Subcutaneous abdominal adipose tissue (tissue), 5 donors: ENCODE measurements around the gene ICA1.

ENCODE experiments used
- H3K27ac ChIP-seq: one replicate; pipeline ENCODE4 v1.7.0; 2013; ENCODE audit warnings: low read depth, mild to moderate bottlenecking, inconsistent platforms, low read length, moderate library complexity
- H3K27me3 ChIP-seq, 5 donors: one replicate each; pipeline ENCODE4 v1.7.0; 2013; ENCODE audit warnings: low read length in 5 of 5, inconsistent platforms in 1 of 5; ENCODE audit not compliant: control insufficient read depth in 5 of 5, insufficient read depth in 4 of 5
- H3K36me3 ChIP-seq, 5 donors: one replicate each; pipeline ENCODE4 v1.7.0; 2013; ENCODE audit warnings: low read length in 5 of 5; ENCODE audit not compliant: control insufficient read depth in 5 of 5, insufficient read depth in 5 of 5
- H3K4me1 ChIP-seq, 5 donors: one replicate each; pipeline ENCODE4 v1.7.0; 2013; ENCODE audit warnings: low read length in 5 of 5, mild to moderate bottlenecking in 3 of 5, moderate library complexity in 1 of 5; ENCODE audit not compliant: control insufficient read depth in 5 of 5, insufficient read depth in 5 of 5
- H3K4me3 ChIP-seq, 5 donors: one replicate each; pipeline ENCODE4 v1.7.0; 2013; ENCODE audit warnings: low read length in 5 of 5, low read depth in 1 of 5
- H3K9ac ChIP-seq, 5 donors: one replicate each; pipeline ENCODE4 v1.7.0; 2013; ENCODE audit warnings: low read length in 5 of 5, mild to moderate bottlenecking in 4 of 5, moderate library complexity in 3 of 5
- H3K9me3 ChIP-seq, 5 donors: one replicate each; pipeline ENCODE4 v1.7.0; 2013; ENCODE audit warnings: low read length in 5 of 5; ENCODE audit not compliant: control insufficient read depth in 5 of 5
- donor health status: healthy.
- donor health status: healthy.
- donor health status: healthy.
- donor health status: healthy.
- donor health status: healthy.

Gene ICA1

DNA sequence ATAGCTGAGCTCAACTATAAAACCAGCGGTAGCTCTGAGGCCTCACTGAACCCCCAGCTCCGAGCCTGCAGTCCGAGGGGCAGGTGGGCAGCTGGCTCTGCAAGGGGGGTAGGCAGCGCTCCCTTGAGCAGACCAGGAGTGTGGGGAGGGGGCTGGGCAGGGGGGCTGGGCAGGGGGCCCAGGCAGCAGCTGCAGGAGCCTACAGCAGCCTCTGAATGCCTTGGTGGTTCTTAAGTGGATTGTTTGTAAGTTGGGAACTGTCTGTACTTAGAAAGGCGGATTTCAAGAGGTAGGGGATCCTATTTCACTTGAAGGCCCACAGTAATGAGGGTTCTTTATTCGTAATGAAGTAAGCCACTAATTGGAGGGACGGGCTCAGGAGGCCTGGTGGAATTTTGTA, 72.3 kb downstream of the ICA1 start:
- H3K27ac ChIP-seq: peak overlapping the region; percentile 62
- peaks cover 0 to 34% (median 26%) of the 10 kb centered on the region in 5 donors for H3K4me1 ChIP-seq
- no peaks in the 10 kb centered on the region for H3K9me3 ChIP-seq
- H3K9ac ChIP-seq: peak overlapping the region in 1 of 5 donors; percentile 49
- no peak overlapping the region for H3K4me3 ChIP-seq
- no peaks in the 10 kb centered on the region for H3K27me3 ChIP-seq
- no peaks in the 10 kb centered on the region for H3K36me3 ChIP-seq

DNA sequence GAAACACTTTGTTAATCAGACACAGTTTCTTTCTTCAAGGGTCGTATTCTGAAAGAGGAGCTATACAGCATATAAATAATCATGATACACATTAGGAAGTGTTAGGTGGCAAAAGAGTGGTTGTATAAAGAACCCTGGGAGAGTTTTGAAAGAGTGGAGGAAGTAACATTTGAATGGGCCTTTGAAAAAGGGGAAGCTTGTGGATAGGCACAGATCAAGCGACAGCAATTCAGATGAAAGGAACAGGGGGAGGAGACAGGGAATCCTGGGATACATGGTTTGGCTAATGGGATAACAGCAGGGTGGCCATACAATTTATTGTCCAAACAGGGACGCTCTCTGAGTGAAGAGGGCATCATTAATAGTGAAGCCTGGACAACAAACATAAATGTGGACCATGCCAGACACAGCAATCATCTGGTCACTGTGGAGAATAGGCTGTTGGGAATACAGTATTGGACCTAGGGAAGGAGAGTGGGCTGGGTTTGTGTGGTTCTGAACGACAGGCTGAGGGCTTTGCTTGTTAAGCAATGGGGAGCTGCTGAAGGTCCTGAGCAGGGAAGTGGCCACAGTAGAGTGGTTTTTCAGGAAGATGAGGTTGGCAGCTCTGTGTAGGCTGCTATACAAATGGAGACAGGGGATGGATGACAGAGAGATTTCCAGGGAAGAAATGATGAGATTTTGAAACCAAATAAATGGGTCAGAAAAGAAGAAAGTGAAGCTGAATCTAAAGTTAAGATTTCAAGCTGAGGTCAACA, 75.9 kb downstream of the ICA1 start:
- no peaks in the 10 kb centered on the region for H3K27me3 ChIP-seq
- peaks cover 0 to 16% (median 14%) of the 10 kb centered on the region in 5 donors for H3K4me1 ChIP-seq
- H3K4me3 ChIP-seq: no peak overlapping the region
- H3K9ac ChIP-seq: no peak overlapping the region
- no peaks in the 10 kb centered on the region for H3K9me3 ChIP-seq
- H3K36me3 ChIP-seq: no peaks in the 10 kb centered on the region
- no peak overlapping the region for H3K27ac ChIP-seq

DNA sequence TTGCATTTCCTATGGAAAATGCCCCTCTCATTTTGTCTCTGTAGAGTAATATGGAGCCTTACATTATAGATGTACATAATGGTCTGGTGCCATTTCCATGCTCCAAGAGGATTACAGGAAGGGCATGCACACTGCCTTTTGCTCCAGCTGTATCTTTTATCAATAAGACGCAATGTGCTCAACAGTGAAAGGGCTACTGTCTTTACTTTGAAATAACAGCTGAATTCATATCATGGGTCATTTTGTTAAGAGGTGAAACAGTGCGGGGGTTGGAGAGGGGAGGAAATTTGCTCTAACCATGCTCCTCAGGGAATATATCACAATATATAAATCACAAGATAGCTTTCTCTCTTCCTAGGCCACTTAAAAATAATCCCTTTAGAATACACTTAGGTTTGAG, 77.7 kb downstream of the ICA1 start:
- H3K9ac ChIP-seq: no peak overlapping the region
- H3K27me3 ChIP-seq: no peaks in the 10 kb centered on the region
- peaks cover 0 to 14% (median under 1%) of the 10 kb centered on the region in 5 donors for H3K4me1 ChIP-seq
- no peak overlapping the region for H3K27ac ChIP-seq
- H3K9me3 ChIP-seq: no peaks in the 10 kb centered on the region
- no peaks in the 10 kb centered on the region for H3K36me3 ChIP-seq
- H3K4me3 ChIP-seq: no peak overlapping the region

DNA sequence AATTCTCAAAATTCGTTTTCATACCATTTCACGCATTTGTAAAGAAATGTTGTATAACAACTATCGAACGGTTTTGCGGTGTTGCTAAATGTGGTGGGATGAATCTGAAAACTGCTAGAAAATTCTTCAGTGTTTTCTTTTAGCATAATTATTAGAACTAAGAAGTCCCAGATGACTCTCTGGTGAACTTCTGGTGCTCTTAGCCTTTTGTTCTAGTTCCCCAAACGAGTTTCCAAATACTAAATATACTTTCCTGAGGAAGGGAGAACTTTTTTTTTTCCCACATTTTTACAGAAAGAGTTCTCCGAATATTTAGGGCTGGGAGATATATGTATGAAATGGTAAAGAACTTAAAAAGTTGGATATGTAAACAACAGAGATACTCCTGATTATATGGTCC, 82.5 kb downstream of the ICA1 start:
- no peak overlapping the region for H3K27ac ChIP-seq
- no peaks in the 10 kb centered on the region for H3K9me3 ChIP-seq
- peaks cover 1 to 40% (median 21%) of the 10 kb centered on the region in 5 donors for H3K4me1 ChIP-seq
- H3K4me3 ChIP-seq: no peak overlapping the region
- H3K27me3 ChIP-seq: no peaks in the 10 kb centered on the region
- H3K9ac ChIP-seq: no peak overlapping the region
- H3K36me3 ChIP-seq: no peaks in the 10 kb centered on the region

DNA sequence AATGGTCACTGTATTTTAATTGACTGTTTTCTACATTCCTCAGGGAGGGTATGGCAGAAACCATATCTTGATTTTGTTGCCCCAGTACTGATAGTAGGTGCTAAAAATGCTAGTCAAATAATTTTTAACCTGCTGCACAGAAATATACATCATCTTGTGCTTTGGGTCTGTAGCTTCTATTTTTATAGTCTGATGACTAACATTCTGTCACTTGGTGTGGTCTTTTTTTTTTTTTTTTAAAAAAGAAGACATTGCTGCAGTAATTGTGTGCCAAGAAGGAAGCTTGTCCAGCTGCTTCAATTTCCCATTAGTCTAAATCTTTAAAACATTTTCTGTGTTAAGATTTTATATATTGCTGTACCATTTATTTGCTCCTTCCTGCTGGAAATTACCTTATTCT, 83.6 kb downstream of the ICA1 start:
- no peaks in the 10 kb centered on the region for H3K27me3 ChIP-seq
- no peak overlapping the region for H3K27ac ChIP-seq
- no peak overlapping the region for H3K4me3 ChIP-seq
- H3K9me3 ChIP-seq: no peaks in the 10 kb centered on the region
- H3K36me3 ChIP-seq: no peaks in the 10 kb centered on the region
- no peak overlapping the region for H3K9ac ChIP-seq
- H3K4me1 ChIP-seq: peaks cover 1 to 35% (median 25%) of the 10 kb centered on the region in 5 donors

DNA sequence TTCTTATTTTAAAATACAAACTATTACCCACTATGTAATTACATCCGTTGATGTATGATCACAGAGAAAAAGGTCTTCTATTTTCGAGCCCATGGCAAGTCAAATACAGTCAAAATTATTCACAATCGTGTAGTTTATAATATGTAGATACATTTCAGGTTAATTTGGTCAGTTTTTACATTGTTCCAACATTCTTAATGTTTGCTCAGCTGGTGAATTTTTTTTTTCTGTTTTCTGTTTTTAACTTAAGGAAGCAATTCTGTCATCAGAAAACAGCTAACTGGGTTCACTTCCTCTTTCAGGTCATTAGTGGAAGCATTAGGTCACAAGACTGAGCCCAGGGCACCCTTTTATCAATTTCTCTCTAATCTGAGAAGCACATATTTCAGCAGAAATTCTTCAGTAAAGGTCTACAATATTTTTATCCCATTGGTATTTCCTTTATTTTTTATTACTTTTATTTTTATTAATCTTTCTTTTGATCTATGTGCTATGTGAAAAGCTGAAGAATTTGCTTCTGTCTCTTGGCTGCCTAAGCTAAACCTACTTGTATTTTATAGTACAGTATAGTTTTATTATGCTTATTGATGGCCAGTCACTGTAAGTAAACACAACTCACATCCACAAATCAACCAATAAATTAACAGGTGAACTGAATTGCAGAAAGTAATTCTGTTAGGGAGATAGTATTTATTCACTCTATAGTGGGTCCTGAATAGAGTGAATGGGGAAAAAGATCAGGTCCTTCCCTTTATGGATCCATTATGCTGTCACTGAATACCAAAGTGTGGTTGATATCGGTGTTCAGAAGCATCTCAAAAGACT, 84.6 kb downstream of the ICA1 start:
- Histone ChIP-seq H3K36me3 (no peaks in the 10 kb centered on the region), H3K4me3 (no peak overlapping the region), H3K9me3 (no peaks in the 10 kb centered on the region), H3K4me1 (peaks cover 1 to 43% (median 34%) of the 10 kb centered on the region in 5 donors), H3K27ac (no peak overlapping the region), H3K9ac (no peak overlapping the region), H3K27me3 (no peaks in the 10 kb centered on the region)

DNA sequence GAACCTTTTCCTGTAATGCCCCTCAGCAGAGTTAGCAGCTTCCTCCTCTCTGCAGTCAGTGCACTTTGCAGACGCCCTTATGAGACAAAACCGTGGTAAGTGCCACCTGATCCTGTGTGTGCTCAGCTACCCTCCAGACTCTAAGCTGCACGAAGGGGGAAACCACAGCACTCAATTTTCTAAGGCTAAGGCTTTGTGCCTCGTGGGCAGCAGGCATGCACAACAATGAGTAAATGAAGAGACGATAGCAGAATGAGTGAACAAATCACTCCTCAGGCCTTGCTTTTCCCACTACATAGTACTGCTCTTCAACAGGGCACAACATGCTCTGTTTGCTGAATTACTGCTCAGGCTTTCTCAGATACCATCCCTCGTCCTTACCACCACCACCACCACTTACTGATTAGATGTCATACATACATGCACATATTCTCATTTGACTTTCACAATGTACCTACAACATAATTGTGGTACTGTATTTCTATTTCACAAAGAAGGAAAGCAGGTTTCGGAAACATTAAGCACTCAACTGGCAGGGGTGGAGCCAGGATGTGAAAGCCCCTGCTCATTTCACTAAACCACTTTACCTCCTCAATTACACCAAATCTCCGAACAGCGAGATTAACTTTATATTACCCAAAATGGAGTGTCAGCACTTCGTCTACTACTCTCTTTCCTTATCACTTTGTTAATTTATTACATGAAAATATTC, 85.4 kb downstream of the ICA1 start:
- Histone ChIP-seq H3K4me1 (peaks cover 1 to 43% (median 34%) of the 10 kb centered on the region in 5 donors), H3K36me3 (no peaks in the 10 kb centered on the region), H3K4me3 (no peak overlapping the region), H3K9me3 (no peaks in the 10 kb centered on the region), H3K27ac (no peak overlapping the region), H3K27me3 (no peaks in the 10 kb centered on the region), H3K9ac (no peak overlapping the region)

DNA sequence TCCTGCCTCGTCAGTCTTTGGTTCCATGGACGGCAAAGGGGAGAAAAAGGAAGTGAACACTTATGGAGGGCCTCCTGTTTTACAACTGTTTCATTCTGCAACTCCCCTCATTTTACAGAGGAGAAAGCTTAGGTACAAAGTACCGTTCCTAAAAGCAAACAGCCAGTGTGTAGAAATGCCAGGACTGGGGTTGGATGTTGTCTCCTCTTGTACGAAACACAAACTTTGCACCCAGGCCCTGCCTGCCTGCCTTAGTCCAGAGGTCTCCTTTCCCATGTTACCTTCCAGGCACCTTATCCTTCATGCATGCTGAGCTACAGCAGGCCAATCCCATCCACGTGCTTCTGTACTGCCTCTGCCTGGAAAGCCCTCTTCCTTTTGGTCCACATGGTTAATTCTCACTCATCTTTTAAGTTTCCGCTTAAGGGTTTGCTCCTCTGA, 86.0 kb downstream of the ICA1 start:
- Histone ChIP-seq H3K27me3 (no peaks in the 10 kb centered on the region), H3K9ac (no peak overlapping the region), H3K4me3 (no peak overlapping the region), H3K36me3 (no peaks in the 10 kb centered on the region), H3K9me3 (peaks cover 0 to 3% (median 0%) of the 10 kb centered on the region in 5 donors), H3K4me1 (peaks cover 1 to 43% (median 34%) of the 10 kb centered on the region in 5 donors), H3K27ac (no peak overlapping the region)

DNA sequence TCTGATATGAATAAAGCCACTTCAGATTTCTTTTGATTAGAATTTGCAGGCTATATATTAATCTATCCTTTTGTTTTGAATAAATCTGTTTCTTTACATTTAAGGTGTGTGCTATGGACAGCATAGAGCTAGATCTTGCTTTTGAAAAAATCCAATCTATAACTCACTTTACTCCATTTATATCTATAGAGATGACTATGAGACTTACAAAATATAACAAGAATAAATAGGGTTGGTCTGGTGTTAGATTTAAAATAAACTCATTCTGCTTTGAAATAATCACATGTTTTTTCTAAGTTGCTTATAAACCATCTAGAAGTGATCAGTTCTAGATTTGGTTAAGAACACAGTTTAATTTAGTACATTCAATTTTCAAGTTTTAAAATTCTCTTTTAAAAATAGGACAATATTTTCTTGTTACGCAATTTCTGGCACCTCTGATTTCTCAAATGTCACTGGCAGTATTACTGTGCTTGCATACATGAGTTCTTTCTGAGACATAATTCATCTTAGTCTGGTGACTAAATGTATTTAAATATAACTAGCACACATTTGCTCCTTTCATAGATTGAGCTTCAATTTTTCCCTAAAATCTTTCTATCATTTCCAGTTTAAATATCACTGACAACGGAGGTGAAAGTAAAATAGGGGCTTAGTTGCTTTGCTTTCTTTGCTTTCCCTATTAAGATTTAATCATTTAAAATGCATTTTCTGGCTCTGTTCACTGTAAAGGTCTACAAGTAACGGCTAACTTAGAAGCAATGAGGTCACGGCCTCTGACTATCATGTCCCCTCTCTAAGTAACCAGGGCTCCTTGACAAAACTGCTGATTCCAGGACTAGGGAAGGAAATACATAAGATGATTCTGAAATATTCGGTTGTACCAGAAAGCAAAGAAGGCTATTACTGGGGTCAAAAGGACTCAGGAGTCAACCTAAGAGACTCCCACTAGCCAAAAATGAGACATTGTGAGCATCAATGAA, 89.3 kb downstream of the ICA1 start:
- no peaks in the 10 kb centered on the region for H3K27me3 ChIP-seq
- H3K27ac ChIP-seq: no peak overlapping the region
- no peaks in the 10 kb centered on the region for H3K36me3 ChIP-seq
- peak overlapping the region in 1 of 5 donors; percentile 14 for H3K4me3 ChIP-seq
- peaks cover 1 to 31% (median 23%) of the 10 kb centered on the region in 5 donors for H3K4me1 ChIP-seq
- peak overlapping the region in 1 of 5 donors; percentile 40 for H3K9ac ChIP-seq
- H3K9me3 ChIP-seq: peaks cover 0 to 3% (median 0%) of the 10 kb centered on the region in 5 donors
